ENCODE measurements around the gene DDX31. TPM values are rescaled to one million over a fixed set of nuclear protein-coding genes. Genes with fewer than 3 reads are reported as not detected.
A peak's percentile ranks its signal among the peaks of the same experiment; 100 is the strongest.

DDX31 gene
- total RNA-seq, 2 experiments from 2014 or later = 10.2 to 10.5 TPM

DNA sequence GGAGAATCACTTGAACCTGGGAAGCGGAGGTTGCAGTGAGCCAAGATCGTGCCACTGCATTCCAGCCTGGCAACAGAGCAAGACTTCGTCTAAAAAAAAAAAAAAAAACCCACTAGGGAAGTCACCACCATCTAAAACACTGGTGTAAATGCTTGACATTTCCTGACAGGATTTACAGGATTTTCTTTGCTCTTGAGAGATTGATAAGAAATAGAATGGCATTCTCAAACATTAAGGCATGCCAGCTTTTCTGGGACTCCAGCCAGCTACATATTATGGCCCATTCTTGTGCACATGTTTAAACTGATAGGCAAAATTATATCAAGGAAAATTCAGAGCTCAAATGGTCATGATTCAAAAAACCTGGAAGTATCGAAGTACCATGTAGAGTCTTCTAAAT lies 29.2 kb upstream of the DDX31 start:
- ChIA-PET CTCF (no interaction called here), POLR2A (no interaction called here)
- Mint-ChIP-seq H3K4me1 (peaks cover 4% of the 10 kb centered on the region), H3K4me3 (no peak overlapping the region), H3K9me3 (peaks cover 41% of the 10 kb centered on the region), H3K36me3 (ENCODE audit: low read depth) (peaks cover 21% of the 10 kb centered on the region), H3K27ac (no peak overlapping the region), H3K27me3 (peaks cover 12% of the 10 kb centered on the region)
- DNase-seq = no peak

DNA sequence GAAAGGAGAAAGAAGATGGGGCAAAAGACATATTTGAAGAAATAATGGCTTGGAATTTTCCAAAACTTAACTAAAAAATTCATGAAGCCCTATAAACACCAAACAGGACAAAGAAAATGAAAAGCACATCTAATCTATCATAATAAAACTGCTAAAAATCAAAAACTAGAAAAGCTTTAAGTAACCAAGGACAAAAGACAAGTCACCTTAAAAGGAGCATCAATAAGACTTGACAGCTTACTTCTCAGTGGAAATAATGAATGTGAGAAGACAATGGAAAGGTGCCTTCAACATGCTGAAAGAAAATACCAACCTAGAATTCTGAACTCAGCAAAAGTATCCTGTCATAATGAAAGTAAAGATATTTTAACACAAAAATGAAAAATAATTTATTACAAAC lies 27.4 kb upstream of the DDX31 start:
- Mint-ChIP-seq H3K36me3 (ENCODE audit: low read depth) (peaks cover 35% of the 10 kb centered on the region), H3K4me3 (no peak overlapping the region), H3K4me1 (peaks cover 4% of the 10 kb centered on the region), H3K9me3 (peaks cover 51% of the 10 kb centered on the region), H3K27ac (no peak overlapping the region), H3K27me3 (peaks cover 6% of the 10 kb centered on the region)
- POLR2A ChIA-PET = no interaction called here
- DNase-seq = no peak
- CTCF ChIA-PET = no interaction called here

- H3K27me3 Mint-ChIP-seq = peaks cover 2% of the 10 kb centered on the region
- H3K9me3 Mint-ChIP-seq = peaks cover 51% of the 10 kb centered on the region
- CTCF ChIA-PET = interaction anchor here (1.6 to 1.8 kb wide), 2 partner anchors 12 to 24 kb away, joined by 5 to 6 read pairs; partner anchors contain the start of genes DDX31 and GTF3C4
- H3K27ac Mint-ChIP-seq = no peak overlapping the region
- no peak overlapping the region for H3K4me3 Mint-ChIP-seq
- DNase-seq = peak; percentile 19
- POLR2A ChIA-PET = interaction anchor here (0.6 to 2.2 kb wide), 4 partner anchors 9 to 75 kb away, joined by 3 to 13 read pairs (median 4); partner anchors contain the start of genes DDX31 and GTF3C4
- H3K4me1 Mint-ChIP-seq = peaks cover 4% of the 10 kb centered on the region
- H3K36me3 Mint-ChIP-seq (ENCODE audit: low read depth) = peaks cover 64% of the 10 kb centered on the region
Observed at GRCh38 chr9:132694144-132694543, 24.4 kb upstream of the DDX31 start.

- H3K36me3 Mint-ChIP-seq (ENCODE audit: low read depth) = peaks cover 82% of the 10 kb centered on the region
- ChIA-PET CTCF (no interaction called here), POLR2A (no interaction called here)
Observed at GRCh38 chr9:132690696-132691095, 20.9 kb upstream of the DDX31 start.

DNA sequence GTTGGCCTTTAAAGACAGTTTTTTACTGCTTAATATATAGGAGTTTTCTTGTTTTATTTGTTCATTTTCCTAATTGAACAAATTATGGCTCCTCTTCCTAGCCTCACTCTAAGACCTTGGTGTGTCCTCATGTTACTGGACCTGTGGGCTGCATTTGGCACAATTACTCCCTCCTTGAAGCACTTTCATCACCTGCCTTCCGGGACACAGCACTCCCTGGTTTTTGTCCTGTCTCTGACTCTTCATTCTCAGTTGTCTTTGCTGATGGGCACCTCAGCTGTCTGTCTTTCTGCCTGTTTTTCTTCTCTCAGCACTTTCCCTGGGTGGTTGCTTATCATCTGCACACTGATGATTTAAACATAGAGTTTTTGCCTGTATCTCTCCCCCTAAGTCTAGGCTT lies 14.1 kb upstream of the DDX31 start:
- Mint-ChIP-seq H3K4me1 (peaks cover 42% of the 10 kb centered on the region), H3K27me3 (no peaks in the 10 kb centered on the region), H3K27ac (no peak overlapping the region), H3K4me3 (no peak overlapping the region), H3K36me3 (ENCODE audit: low read depth) (peaks cover 68% of the 10 kb centered on the region), H3K9me3 (no peaks in the 10 kb centered on the region)
- POLR2A ChIA-PET = no interaction called here
- DNase-seq = no peak
- CTCF ChIA-PET = no interaction called here

More at GRCh38 chr9:132690696-132691095, 20.9 kb upstream of the DDX31 start:
- Mint-ChIP-seq H3K27ac (no peak overlapping the region), H3K4me3 (no peak overlapping the region), H3K27me3 (no peaks in the 10 kb centered on the region), H3K9me3 (peaks cover 23% of the 10 kb centered on the region), H3K4me1 (peaks cover 6% of the 10 kb centered on the region)
- no peak for DNase-seq

- no peak overlapping the region for H3K27ac Mint-ChIP-seq
- H3K4me3 Mint-ChIP-seq = no peak overlapping the region
- ChIA-PET CTCF (interaction anchor here (1.9 kb wide), 1 partner anchor 13 kb away, joined by 6 read pairs; no protein-coding TSS in a partner anchor), POLR2A (interaction anchor here (1.5 kb wide), 1 partner anchor 36 kb away, joined by 3 read pairs; no protein-coding TSS in a partner anchor)
- H3K9me3 Mint-ChIP-seq = no peaks in the 10 kb centered on the region
- H3K27me3 Mint-ChIP-seq = no peaks in the 10 kb centered on the region
- H3K4me1 Mint-ChIP-seq = peaks cover 54% of the 10 kb centered on the region
- no peak for DNase-seq
- H3K36me3 Mint-ChIP-seq (ENCODE audit: low read depth) = peaks cover 65% of the 10 kb centered on the region
Observed at GRCh38 chr9:132681561-132681960, 11.8 kb upstream of the DDX31 start.

DNA sequence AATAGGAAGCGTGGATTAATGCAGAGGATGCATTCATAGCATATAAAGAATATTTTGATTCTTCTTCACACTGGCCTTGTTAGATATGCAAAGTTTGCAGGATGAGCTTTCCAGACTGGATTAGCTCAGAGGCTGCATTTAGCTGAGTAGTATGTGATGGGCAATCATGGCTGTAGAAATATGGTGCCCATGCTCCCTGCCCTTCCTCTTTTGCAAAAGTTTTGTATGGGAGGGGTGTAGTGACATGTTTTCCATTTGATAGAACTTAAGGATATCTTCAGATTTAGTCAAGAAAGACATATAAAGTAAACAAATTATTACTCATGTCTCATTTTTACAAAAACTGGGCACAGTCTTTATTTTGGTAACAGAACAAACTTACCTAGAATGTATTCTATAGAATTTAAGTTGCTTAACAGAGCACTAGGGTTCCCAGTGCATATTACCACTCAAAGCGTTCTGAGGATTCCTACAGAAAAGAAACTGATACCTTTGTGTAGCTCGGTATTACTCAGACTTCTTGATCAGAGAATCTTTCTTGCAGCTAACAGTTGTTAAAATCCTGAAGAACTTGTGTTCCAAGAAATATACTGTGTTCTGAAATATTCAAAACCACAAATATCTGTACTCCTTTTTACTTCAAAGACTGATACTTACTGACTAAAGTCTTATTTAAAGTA lies 10.3 kb upstream of the DDX31 start:
- no peaks in the 10 kb centered on the region for H3K27me3 Mint-ChIP-seq
- peaks cover 54% of the 10 kb centered on the region for H3K4me1 Mint-ChIP-seq
- CTCF ChIA-PET = interaction anchor here (1.6 kb wide), 1 partner anchor 10 kb away, joined by 5 read pairs; the partner anchor contains the start of genes DDX31 and GTF3C4
- POLR2A ChIA-PET = interaction anchor here (0.9 to 3.9 kb wide), 4 partner anchors 9 to 78 kb away, joined by 3 to 33 read pairs (median 4); partner anchors contain the start of genes DDX31 and GTF3C4
- H3K36me3 Mint-ChIP-seq (ENCODE audit: low read depth) = peaks cover 52% of the 10 kb centered on the region
- H3K4me3 Mint-ChIP-seq = no peak overlapping the region
- peak overlapping the region; percentile 67 for H3K27ac Mint-ChIP-seq
- H3K9me3 Mint-ChIP-seq = no peaks in the 10 kb centered on the region
- DNase-seq = no peak

GRCh38 chr9:132677976-132678375 lies 8.2 kb upstream of the DDX31 start:
- DNase-seq = no peak
- H3K4me1 Mint-ChIP-seq = peaks cover 55% of the 10 kb centered on the region
- ChIA-PET POLR2A (interaction anchor here (3.9 kb wide), 1 partner anchor 8 kb away, joined by 33 read pairs; the partner anchor contains the start of genes DDX31 and GTF3C4), CTCF (no interaction called here)
- H3K27ac Mint-ChIP-seq = no peak overlapping the region
- no peak overlapping the region for H3K4me3 Mint-ChIP-seq
- H3K27me3 Mint-ChIP-seq = no peaks in the 10 kb centered on the region
- no peaks in the 10 kb centered on the region for H3K9me3 Mint-ChIP-seq
- H3K36me3 Mint-ChIP-seq (ENCODE audit: low read depth) = peaks cover 48% of the 10 kb centered on the region

DNA sequence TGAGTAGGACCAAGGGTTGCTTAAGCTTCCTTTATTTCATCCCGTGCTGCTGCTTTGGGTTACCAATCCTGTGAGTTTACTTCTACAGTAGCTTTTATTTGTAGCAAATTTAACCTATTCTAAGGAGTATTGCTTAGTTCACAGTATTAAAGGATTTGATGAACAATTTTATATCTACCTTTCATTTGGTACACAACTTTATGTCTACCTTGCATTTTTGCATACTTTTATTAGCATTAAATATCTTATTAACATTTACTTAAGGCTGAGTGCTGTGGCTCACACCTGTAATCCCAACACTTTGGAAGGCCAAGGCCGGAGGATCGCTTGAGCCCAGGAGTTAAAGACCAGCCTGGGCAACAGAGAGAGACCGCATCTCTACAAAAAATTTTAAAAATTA lies 4.7 kb upstream of the DDX31 start:
- CTCF ChIA-PET = no interaction called here
- H3K9me3 Mint-ChIP-seq = no peaks in the 10 kb centered on the region
- peaks cover 34% of the 10 kb centered on the region for H3K36me3 Mint-ChIP-seq (ENCODE audit: low read depth)
- no peak overlapping the region for H3K4me3 Mint-ChIP-seq
- no peak overlapping the region for H3K27ac Mint-ChIP-seq
- H3K4me1 Mint-ChIP-seq = peaks cover 50% of the 10 kb centered on the region
- no peak for DNase-seq
- POLR2A ChIA-PET = interaction anchor here (1.1 to 1.9 kb wide), 2 partner anchors 20 to 95 kb away, joined by 3 to 6 read pairs; no protein-coding TSS in a partner anchor
- H3K27me3 Mint-ChIP-seq = no peaks in the 10 kb centered on the region

DNA sequence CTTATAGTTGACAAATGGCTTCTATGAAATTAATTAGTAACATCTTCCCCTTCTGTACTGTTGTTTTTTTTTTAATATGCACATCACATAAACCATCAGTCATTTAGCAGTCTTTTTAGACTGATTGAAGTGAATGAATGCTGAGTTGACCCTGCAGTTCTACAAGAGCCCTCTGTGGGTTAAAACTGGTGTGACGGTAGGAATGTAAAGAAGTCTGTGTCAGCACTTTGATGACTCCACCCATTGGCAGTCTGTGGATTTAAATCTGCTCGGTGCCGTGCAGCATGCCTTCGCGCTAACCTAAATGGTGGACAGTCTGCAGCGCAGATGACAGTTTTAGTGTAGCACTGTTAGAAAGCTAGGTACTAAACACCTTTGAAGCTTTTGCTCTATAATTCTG lies 3.6 kb upstream of the DDX31 start:
- no peak overlapping the region for H3K27ac Mint-ChIP-seq
- H3K9me3 Mint-ChIP-seq = no peaks in the 10 kb centered on the region
- no peak for DNase-seq
- no peaks in the 10 kb centered on the region for H3K27me3 Mint-ChIP-seq
- peaks cover 23% of the 10 kb centered on the region for H3K36me3 Mint-ChIP-seq (ENCODE audit: low read depth)
- H3K4me1 Mint-ChIP-seq = peaks cover 44% of the 10 kb centered on the region
- POLR2A ChIA-PET = interaction anchor here (0.6 to 1.9 kb wide), 3 partner anchors 21 to 101 kb away, joined by 3 to 6 read pairs (median 4); no protein-coding TSS in a partner anchor
- CTCF ChIA-PET = no interaction called here
- H3K4me3 Mint-ChIP-seq = no peak overlapping the region

DNA sequence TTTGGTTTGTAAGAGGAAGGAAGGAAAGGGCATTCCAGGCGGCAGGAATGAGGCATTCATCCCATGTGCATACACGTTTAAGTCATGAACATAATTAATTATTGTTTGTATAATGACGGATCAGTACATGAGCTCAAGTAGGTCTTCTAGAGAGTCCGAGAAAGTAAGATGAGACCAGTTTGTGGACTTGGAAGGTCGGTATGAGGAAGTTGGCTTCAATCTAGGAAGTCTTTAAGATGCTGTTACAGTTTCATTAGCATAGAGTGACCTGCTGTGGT lies 2.6 kb upstream of the DDX31 start:
- ChIA-PET POLR2A (interaction anchor here (3.3 to 4.3 kb wide), 2 partner anchors 7 to 22 kb away, joined by 13 to 33 read pairs; no protein-coding TSS in a partner anchor), CTCF (interaction anchor here (1.4 kb wide), 1 partner anchor 14 kb away, joined by 4 read pairs; no protein-coding TSS in a partner anchor)
- Mint-ChIP-seq H3K4me1 (peaks cover 46% of the 10 kb centered on the region), H3K9me3 (no peaks in the 10 kb centered on the region), H3K27me3 (no peaks in the 10 kb centered on the region), H3K27ac (peak overlapping the region; percentile 37), H3K36me3 (ENCODE audit: low read depth) (peaks cover 14% of the 10 kb centered on the region), H3K4me3 (peak overlapping the region; percentile 83)
- DNase-seq = no peak

DNA sequence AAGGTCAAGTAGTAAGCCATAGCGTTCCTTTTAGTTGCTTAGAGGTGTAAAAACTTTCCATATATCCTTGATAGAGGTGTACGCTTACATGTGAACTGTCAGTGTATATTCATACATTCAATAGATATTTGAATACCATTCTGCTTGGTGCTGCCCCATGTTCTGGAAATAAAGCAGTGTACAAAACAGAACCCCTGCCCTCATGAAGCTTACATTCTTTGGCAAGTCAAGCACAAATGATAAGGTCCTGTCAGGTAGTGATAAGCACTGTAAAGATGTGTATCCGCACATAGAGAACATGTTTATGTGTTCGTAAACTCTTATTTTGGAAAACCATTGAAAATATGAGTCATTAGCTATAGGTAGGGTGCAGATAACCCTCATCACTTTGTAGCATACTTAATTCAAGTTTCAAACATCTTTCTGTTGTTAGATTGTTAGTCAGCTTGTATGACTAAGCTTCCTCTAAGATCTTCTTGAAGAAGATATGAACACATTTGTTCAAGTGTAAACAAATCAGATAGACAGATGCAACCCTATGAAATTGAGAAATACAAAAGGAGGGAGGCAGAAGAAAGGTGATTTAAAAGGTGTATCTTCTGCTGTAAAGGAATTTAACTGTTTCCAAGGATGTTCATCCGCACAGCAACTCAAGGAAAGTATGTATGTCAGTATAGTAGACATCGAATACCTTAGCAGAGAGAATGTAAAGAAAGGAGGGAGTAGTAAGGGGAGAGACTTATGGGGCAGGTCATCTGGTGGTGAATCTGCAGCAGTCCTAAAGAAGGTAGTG lies 2.0 kb upstream of the DDX31 start:
- no peaks in the 10 kb centered on the region for H3K9me3 Mint-ChIP-seq
- H3K4me1 Mint-ChIP-seq = peaks cover 44% of the 10 kb centered on the region
- no peaks in the 10 kb centered on the region for H3K27me3 Mint-ChIP-seq
- ChIA-PET POLR2A (interaction anchor here (1.1 to 4.3 kb wide), 7 partner anchors 8 to 317 kb away, joined by 3 to 33 read pairs (median 12); partner anchors contain the start of gene SETX), CTCF (interaction anchor here (0.9 to 1.4 kb wide), 3 partner anchors 12 to 18 kb away, joined by 3 to 4 read pairs (median 3); no protein-coding TSS in a partner anchor)
- DNase-seq = no peak
- H3K4me3 Mint-ChIP-seq = peak overlapping the region; percentile 83
- peak overlapping the region; percentile 85 for H3K27ac Mint-ChIP-seq
- peaks cover 11% of the 10 kb centered on the region for H3K36me3 Mint-ChIP-seq (ENCODE audit: low read depth)
